AG08396 (cell line): Measurements from ENCODE around the gene TNF.

Experiments
- DNase-seq: peaks from one replicate; pipeline ENCODE4 v3.0.0; 2012; ENCODE audit warnings: low spot score, mixed read lengths

Gene TNF

GRCh38 chr6:31573239-31574105 lies 1.9 kb upstream of the TNF start:
- DNase-seq = no peak

DNA sequence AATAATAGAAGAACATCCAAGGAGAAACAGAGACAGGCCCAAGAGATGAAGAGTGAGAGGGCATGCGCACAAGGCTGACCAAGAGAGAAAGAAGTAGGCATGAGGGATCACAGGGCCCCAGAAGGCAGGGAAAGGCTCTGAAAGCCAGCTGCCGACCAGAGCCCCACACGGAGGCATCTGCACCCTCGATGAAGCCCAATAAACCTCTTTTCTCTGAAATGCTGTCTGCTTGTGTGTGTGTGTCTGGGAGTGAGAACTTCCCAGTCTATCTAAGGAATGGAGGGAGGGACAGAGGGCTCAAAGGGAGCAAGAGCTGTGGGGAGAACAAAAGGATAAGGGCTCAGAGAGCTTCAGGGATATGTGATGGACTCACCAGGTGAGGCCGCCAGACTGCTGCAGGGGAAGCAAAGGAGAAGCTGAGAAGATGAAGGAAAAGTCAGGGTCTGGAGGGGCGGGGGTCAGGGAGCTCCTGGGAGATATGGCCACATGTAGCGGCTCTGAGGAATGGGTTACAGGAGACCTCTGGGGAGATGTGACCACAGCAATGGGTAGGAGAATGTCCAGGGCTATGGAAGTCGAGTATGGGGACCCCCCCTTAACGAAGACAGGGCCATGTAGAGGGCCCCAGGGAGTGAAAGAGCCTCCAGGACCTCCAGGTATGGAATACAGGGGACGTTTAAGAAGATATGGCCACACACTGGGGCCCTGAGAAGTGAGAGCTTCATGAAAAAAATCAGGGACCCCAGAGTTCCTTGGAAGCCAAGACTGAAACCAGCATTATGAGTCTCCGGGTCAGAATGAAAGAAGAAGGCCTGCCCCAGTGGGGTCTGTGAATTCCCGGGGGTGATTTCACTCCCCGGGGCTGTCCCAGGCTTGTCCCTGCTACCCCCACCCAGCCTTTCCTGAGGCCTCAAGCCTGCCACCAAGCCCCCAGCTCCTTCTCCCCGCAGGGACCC lies 981 bp upstream of the TNF start:
- DNase-seq = no peak

DNA sequence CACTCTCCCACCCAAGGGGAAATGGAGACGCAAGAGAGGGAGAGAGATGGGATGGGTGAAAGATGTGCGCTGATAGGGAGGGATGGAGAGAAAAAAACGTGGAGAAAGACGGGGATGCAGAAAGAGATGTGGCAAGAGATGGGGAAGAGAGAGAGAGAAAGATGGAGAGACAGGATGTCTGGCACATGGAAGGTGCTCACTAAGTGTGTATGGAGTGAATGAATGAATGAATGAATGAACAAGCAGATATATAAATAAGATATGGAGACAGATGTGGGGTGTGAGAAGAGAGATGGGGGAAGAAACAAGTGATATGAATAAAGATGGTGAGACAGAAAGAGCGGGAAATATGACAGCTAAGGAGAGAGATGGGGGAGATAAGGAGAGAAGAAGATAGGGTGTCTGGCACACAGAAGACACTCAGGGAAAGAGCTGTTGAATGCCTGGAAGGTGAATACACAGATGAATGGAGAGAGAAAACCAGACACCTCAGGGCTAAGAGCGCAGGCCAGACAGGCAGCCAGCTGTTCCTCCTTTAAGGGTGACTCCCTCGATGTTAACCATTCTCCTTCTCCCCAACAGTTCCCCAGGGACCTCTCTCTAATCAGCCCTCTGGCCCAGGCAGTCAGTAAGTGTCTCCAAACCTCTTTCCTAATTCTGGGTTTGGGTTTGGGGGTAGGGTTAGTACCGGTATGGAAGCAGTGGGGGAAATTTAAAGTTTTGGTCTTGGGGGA lies 754 bp downstream of the TNF start:
- DNase-seq = no peak

DNA sequence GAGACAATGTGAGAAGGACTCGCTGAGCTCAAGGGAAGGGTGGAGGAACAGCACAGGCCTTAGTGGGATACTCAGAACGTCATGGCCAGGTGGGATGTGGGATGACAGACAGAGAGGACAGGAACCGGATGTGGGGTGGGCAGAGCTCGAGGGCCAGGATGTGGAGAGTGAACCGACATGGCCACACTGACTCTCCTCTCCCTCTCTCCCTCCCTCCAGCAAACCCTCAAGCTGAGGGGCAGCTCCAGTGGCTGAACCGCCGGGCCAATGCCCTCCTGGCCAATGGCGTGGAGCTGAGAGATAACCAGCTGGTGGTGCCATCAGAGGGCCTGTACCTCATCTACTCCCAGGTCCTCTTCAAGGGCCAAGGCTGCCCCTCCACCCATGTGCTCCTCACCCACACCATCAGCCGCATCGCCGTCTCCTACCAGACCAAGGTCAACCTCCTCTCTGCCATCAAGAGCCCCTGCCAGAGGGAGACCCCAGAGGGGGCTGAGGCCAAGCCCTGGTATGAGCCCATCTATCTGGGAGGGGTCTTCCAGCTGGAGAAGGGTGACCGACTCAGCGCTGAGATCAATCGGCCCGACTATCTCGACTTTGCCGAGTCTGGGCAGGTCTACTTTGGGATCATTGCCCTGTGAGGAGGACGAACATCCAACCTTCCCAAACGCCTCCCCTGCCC lies 1.7 kb downstream of the TNF start:
- DNase-seq = no peak

DNA sequence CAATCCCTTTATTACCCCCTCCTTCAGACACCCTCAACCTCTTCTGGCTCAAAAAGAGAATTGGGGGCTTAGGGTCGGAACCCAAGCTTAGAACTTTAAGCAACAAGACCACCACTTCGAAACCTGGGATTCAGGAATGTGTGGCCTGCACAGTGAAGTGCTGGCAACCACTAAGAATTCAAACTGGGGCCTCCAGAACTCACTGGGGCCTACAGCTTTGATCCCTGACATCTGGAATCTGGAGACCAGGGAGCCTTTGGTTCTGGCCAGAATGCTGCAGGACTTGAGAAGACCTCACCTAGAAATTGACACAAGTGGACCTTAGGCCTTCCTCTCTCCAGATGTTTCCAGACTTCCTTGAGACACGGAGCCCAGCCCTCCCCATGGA lies 2.2 kb downstream of the TNF start:
- DNase-seq = no peak

- DNase-seq = no peak
Observed at GRCh38 chr6:31578184-31579118, 3.1 kb downstream of the TNF start.

DNA sequence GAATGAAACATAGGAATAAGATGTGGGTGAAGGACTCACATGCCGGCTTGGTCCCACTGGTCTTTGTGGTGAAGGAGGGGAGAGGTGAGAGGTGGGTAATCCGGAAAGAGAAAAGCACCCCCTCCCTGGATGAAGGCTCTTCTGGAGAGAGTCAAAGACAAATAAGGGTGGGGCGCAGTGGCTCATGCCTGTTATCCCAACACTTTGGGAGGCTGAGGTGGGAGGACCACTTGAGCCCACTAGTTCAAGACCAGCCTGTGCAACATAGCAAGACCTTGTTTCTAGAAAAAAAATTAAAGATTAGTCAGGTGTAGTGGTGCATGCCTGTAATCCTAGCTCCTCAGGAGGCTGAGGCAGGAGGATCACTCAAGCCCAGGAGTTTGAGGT lies 3.7 kb downstream of the TNF start:
- DNase-seq = no peak

DNA sequence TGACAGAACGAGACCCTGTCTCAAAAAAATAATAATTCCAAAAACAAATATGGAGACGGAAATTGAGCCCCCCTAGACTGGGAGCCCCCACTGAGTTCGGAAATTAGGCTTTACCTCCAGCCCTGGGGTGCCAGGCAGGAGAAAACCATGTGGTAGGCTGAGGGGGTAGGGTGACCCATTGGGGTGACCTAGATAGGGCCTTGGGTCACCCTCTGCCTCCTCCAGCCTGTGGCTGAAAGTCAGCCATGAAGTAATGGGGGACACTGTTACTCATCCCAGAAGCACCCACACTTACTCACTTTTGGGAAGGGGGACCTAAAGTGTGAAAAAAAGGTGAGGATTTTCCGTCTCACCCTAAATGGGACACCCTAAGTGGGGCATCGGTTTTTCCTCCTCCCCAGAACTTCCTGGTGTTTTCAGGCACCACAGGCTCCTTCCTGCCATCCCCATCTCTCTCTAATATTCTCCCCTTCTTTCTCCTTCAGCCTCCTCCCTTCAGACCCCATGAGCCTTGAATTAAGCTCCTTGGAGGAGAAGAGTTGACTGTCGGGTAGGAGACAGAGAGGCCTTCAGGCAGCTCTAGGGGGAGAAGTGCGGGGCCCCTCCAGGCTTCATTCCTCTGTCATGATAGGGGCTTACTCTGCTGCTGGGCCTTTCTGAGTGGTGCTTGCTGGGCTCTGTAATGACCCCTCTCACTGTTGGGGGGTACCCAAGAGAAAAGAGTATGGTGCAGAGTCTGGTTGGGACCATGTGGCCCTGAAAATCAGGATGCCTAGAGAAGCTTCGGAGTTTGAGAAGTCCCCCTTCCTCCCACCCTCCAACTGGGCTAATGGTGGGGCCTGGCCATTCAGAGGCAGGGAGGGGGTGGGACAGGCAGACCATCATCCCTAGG lies 4.4 kb downstream of the TNF start:
- DNase-seq = no peak

GRCh38 chr6:31580438-31580740 lies 5.0 kb downstream of the TNF start:
- no peak for DNase-seq

- DNase-seq = peak; percentile 94
Observed at GRCh38 chr6:31580807-31581433, 5.6 kb downstream of the TNF start.

- no peak for DNase-seq
Observed at GRCh38 chr6:31581434-31582229, 6.3 kb downstream of the TNF start.

GRCh38 chr6:31582230-31582643 lies 6.9 kb downstream of the TNF start, which contains the start of gene LTB:
TSS of gene LTB (minus strand) at chr6:31582424. CDS start at chr6:31582417, 7 bp downstream.
- no peak for DNase-seq

DNA sequence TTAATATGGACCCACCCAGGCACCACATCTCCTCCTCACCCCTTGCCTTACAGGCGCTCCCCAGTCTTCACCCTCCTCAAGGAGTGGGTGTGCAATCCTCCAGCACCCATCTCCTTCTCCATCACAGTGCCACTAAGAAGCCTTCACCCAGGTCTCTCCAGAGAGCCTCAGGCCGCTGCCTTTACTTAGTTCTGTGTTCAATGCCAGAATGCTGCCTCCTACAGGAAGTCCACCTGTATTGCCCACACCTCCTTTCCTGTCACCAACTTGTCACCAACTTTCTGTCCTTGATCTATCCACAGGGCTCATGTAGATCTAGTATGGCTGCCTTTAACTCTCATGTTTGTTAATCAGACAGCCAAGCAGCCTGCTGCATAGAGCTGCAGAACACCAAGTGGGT lies 10.1 kb downstream of the TNF start:
- no peak for DNase-seq

- no peak for DNase-seq
Observed at GRCh38 chr6:31586008-31586407, 10.6 kb downstream of the TNF start, which contains the start of gene LST1. TSS of gene LST1 (plus strand) at chr6:31586277. CDS start at chr6:31587300, 1,023 bp downstream.

- no peak for DNase-seq
Observed at GRCh38 chr6:31586599-31587281, 11.4 kb downstream of the TNF start.

DNA sequence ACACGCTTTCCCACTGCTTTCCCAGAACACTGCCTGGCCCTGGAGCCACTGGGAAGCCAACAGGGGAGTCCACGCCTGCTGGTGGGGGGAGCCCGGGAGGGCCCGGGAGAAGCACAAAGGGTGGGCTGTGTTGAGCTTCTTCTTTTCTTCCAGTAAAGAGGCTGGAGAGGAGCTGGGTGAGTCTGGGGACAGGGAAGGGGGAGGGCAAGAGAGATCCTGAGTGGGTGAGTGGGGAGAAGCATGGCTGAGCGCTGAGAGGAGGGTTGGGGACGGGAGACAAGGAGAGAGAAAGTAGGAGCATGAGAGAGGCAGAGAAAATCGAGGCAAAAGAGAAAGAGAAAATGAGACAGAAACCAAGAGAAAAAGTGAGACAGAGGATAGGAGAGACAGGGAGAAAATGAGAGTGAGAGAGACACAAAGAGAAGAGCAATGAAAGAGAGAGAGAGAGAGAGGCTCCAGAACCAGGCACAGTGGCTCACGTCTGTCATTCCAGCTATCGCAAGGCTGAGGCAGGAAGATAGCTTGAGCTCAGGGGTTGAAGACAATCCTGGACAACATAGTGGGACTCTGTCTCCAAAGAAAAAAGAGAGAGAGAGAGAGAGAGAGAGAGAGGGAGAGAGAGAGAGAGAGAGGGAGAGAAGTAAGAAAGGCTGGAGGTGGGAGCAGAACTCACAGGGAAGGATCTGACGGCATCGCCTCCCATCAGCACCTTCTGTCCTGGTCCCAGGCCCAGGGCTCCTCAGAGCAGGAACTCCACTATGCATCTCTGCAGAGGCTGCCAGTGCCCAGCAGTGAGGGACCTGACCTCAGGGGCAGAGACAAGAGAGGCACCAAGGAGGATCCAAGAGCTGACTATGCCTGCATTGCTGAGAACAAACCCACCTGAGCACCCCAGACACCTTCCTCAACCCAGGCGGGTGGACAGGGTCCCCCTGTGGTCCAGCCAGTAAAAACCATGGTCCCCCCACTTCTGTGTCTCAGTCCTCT lies 12.7 kb downstream of the TNF start:
- no peak for DNase-seq
